GM12878 (cell line): Measurements from ENCODE around the gene RASIP1. TPM values are rescaled to one million over a fixed set of nuclear protein-coding genes. Genes with fewer than 3 reads are reported as not detected.
A peak's percentile ranks its signal among the peaks of the same experiment; 100 is the strongest.

ENCODE experiments used
- ASH2L ChIP-seq: fragments of 300-600, 200-600 bp; sonication (generic); IDR thresholded peaks from 2 replicates; pipeline ENCODE4 v1.6.1; 2017; ENCODE audit warnings: low read depth, mild to moderate bottlenecking, borderline replicate concordance
- CREB1 ChIP-seq: IDR thresholded peaks from 2 replicates; pipeline ENCODE4 v1.6.1; 2012; ENCODE audit warnings: low read depth, mild to moderate bottlenecking, inconsistent platforms
- DPF2 ChIP-seq: fragments of 450-650 bp; IDR thresholded peaks from 2 replicates; pipeline ENCODE4 v1.6.1; 2017; ENCODE audit warnings: mild to moderate bottlenecking
- KDM1A ChIP-seq: fragments of 200-600 bp; sonication (generic); IDR thresholded peaks from 2 replicates; pipeline ENCODE4 v1.6.1; 2016; ENCODE audit warnings: borderline replicate concordance
- ZBTB40 ChIP-seq: fragments of 450-650 bp; IDR thresholded peaks from 2 replicates; pipeline ENCODE4 v1.6.1; 2016; ENCODE audit warnings: mild to moderate bottlenecking, moderate library complexity, borderline replicate concordance
- polyA plus RNA-seq, 11 experiments: library from polyadenylated mRNA; depleted of rRNA in 4 of 11; unstranded in 6 of 11; stranded (reverse) in 5 of 11; fragments of >200 nt; fragmentation: Nextera tagmentation in 4 of 11; fragmentation: Illumina TruSeq in 1 of 11; extraction: Ambion mirVana in 4 of 11; extraction: Trizol in 1 of 11; gene quantifications; 1 replicate in 1 of 11; 2 replicates in 10 of 11; pipeline versions ENCODE4 v1.2.1 to v1.2.3, GENCODE V29; 2011 to 2016; ENCODE audit warnings: inconsistent platforms in 2 of 11, missing spikeins in 2 of 11, low read depth in 1 of 11
- total RNA-seq, 4 experiments: library from RNA; depleted of rRNA in 3 of 4; stranded (reverse); fragments of >200 nt in 3 of 4; fragmentation: Illumina TruSeq in 1 of 4; extraction: Trizol in 1 of 4; gene quantifications; 2 replicates each; pipeline versions ENCODE4 v1.2.1 to v1.2.3, GENCODE V29; 2013 to 2021

The RASIP1 gene
- total and polyA plus RNA-seq, 10 of the 15 experiments (the other 5 are each of a cell fraction or from before 2014, with no cell fraction given): 0.08 TPM; not detected in 9

GRCh38 chr19:48713864-48714755 is 26.3 kb downstream of the RASIP1 start (continued):
- TF ChIP-seq CREB1 (peak; percentile 70; the same call in 1 of the 2 replicates), KDM1A (no peak), ZBTB40 (no peak), DPF2 (peak; percentile 31; the same call in 1 of the 2 replicates), ASH2L (no peak)
- TF ChIP-seq, all 136 proteins: peak for 32
